GF-D8 (cell line): ENCODE results near the gene TCEANC.
"Not testable (repeated sequence)": the region's sequence is repeated elsewhere in the genome, so short reads cannot be mapped to it uniquely, and the experiment has no call there.

Source experiments
- DNase-seq: peaks from one replicate; lab custom pipeline; 2025; lab: John Stamatoyannopoulos, UW

TCEANC gene

DNA sequence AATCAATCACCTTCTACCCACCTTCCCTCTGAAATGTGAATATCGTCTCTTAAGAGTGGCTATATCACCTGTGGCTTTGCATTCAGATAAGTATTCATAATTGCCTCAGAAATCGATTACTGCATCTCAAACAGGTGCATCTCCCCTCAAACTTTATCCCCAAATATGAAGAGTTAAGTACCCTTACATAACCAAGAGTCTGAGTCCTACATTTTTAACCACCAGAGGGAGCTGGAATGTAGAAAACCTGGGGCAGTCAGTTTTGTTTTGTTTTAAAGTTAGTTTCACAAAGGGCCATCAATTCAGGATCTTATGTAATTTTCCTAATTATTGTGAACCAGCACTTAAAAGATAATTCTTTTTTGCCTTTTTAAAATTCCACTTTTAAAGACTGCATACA lies 5.7 kb downstream of the TCEANC start:
- peak; percentile 27 for DNase-seq

- DNase-seq, result peak; percentile 52
Measured at GRCh38 chrX:13659063-13659462, 6.1 kb downstream of the TCEANC start.

DNA sequence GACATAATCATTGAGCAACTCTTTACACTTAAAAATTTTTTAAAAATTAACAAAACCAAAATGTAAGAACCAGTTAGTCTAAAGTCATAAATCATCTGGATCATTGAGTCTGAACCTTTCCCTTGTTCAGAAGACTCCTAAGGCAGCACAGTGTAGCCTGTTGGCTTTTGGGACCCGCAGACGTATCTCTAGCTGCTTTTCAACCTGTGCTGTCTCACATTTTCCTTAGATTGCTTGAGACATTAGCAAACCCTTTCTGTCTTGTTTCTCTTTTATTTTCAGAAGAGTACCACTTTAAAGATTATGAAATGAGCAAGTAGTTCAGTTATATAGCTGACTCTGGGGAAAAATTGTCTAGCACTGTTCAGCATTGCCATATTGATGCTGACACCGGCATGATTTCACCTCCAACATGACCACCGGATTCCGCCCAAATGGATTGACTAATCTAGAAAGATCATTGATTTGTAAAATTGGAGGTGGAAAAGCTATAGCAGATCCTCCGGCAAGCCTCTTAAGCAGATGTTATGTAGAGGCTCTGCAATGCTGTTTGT lies 8.9 kb downstream of the TCEANC start:
- DNase-seq, result no peak

- DNase-seq, result no peak
Measured at GRCh38 chrX:13662355-13662791, 9.4 kb downstream of the TCEANC start.

DNA sequence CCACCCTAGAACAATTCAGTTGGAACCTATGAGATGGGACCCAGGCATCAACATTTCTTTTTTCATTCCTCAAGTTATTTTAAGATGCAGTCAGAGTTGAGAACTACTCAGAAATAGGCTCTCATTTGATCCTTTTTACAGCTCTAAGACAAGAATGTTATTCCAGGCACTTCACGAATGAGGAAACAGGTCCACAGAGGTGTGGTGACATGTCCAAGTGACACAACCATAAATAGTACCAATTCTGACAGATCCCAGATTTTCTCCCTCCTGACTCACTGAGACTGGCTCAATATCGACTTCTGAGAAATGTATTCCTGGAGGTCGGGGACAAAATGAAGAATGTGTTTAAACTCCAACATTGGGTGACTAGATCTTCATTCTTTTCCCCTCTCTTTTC lies 11.1 kb downstream of the TCEANC start:
- no peak for DNase-seq

- no peak for DNase-seq
Measured at GRCh38 chrX:13666836-13667235, 13.9 kb downstream of the TCEANC start.

DNA sequence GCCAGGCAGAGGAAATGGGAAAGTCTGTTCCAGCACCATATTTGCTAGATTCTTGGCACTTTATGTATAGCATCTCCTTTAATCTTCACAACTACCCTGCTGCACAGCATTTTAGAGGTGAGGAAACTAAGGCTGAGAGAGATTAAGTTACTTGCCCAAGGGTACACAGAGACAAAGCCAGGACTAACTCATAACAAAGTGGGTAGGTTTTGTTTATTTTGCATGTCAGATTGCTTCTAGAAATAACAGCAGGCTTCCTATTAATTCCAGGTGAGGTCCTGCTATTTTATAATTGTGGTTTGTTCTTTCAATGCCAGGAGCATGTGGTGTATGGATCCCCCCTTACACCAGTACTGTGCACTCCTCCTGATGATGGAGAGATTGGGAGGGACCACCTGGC lies 15.0 kb downstream of the TCEANC start:
- DNase-seq, result no peak

DNA sequence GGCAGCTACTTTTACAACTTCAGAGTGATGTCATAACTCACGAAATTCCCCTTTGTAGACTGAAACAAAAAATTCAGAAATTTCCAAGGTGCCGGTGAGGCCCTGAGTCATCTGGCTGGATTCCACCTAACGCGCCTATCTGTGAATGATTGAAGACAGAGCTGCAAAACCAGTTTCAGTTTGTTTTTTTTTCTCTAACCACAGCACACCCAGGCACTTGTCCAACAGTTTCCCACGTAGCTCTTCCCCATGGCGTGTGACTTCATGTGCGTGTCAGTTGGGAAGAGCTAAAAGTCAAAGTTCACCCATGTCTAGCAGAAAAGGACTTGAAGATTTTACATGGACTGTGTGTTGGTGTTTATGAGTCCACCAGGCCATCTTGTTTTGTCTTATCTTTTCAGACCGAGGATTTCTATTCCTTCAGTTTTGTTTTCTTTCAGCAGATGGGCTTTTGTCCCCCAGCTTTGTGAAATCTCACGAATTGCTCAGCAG lies 16.4 kb downstream of the TCEANC start:
- DNase-seq, result peak; percentile 31

- DNase-seq, result not testable (repeated sequence)
Measured at GRCh38 chrX:13669755-13670154, 16.8 kb downstream of the TCEANC start.

GRCh38 chrX:13670197-13670596 lies 17.3 kb downstream of the TCEANC start:
- DNase-seq, result no peak

DNA sequence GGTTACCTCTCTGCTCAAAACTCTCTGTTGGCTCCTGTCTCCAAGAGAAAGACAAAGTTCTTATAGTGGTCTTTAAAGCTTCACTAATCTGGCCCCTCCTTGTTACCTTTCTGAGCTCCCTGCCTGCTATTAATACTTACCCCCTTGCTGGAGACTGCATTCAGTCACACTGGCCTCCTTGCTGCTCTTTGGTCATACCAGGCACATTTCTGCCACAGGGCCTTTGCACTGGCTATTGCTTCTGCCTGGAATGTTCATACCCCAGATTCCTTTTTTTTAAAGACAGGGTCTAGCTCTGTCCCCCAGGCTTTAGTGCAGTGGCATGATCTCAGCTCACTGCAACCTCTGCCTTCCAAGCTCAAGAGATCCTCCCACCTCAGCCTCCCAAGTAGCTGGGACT lies 20.1 kb downstream of the TCEANC start:
- no peak for DNase-seq

GRCh38 chrX:13676885-13677284 lies 23.9 kb downstream of the TCEANC start:
- DNase-seq, result no peak

- DNase-seq, result not testable (repeated sequence)
Measured at GRCh38 chrX:13679700-13680099, 26.8 kb downstream of the TCEANC start.

- no peak for DNase-seq
Measured at GRCh38 chrX:13681595-13681994, 28.7 kb downstream of the TCEANC start.

- DNase-seq, result no peak
Measured at GRCh38 chrX:13684361-13684760, 31.4 kb downstream of the TCEANC start.

- no peak for DNase-seq
Measured at GRCh38 chrX:13685126-13685763, 32.3 kb downstream of the TCEANC start.

GRCh38 chrX:13687203-13687602 lies 34.3 kb downstream of the TCEANC start:
- DNase-seq, result no peak

GRCh38 chrX:13688384-13688957 lies 35.5 kb downstream of the TCEANC start:
- DNase-seq, result no peak

GRCh38 chrX:13688958-13689740 lies 36.2 kb downstream of the TCEANC start, which contains the start of gene RAB9A:
Gene RAB9A, plus strand, starts transcription at chrX:13689128. Its CDS starts 19,619 bp downstream, at chrX:13708747.
- peak; percentile 42 for DNase-seq

DNA sequence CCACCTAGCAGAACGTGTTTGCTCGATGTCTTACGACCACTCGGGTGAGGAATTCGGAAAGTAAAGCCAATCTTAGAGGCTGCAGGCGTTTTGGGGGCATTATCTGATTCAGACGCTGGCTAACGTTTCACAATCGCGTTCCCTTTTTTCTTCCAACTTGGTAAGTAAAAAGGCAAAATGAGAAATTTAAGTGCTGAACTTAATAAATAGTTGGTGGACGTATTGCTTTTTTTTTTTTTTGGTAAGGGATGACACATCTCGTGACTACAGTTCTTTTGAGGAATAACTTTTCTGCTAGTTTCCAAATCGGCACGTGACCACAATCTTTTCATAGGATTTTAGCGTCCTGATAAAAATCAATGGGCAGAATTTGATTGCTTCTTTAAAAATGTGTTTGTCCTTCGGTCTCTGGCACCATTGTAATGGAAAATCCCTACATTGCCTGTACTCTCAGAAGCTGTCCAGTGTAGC lies 36.8 kb downstream of the TCEANC start:
- DNase-seq, result no peak

GRCh38 chrX:13690836-13691235 lies 37.9 kb downstream of the TCEANC start:
- DNase-seq, result no peak

DNA sequence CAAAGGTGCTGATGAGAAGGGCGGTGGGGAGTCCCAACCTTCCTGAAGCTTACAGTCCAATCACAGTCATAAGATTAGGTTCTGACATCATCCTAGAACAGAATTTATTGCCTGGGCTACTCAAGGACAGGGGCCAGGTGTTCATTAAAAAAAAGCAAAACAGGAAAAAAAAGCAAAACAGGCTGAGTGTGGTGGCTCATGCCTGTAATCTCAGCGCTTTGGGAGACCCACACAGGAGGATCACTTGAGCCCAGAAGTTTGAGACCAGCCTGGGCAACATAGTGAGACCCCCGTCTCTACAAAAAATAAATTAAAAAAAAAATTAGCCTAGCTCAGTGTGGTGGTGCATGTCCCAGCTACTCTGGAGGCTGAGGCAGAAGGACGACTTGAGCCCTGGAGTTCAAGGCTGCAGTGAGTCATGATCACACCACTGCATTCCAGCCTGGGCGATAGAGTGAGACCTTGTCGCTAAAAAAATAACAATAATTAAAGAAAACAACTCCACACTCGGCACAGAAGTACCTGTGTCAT lies 39.0 kb downstream of the TCEANC start:
- no peak for DNase-seq
